CD4-positive, alpha-beta T cell (primary cell): Measurements from ENCODE around the gene RNASEH1. TPM values are rescaled to one million over a fixed set of nuclear protein-coding genes. Genes with fewer than 3 reads are reported as not detected.

Experiments
- ATAC-seq: fragments of 200-7000 bp; cut with Tn5 transposase; one replicate; pipeline ENCODE4 v1.10.0; 2022; ENCODE audit warnings: mild to moderate bottlenecking; ENCODE audit not compliant: poor library complexity
- CTCF ChIA-PET: fragments of 350-600 bp; sonication (Branson Sonifier 250); formaldehyde crosslinking; loops from one replicate; lab custom pipeline; 2021; ENCODE audit warnings: antibody characterized with exemption, inconsistent platforms; lab: Charles Lee
- POLR2A ChIA-PET: fragments of 350-600 bp; sonication (Branson Sonifier 250); formaldehyde crosslinking; loops from one replicate; lab custom pipeline; 2021; ENCODE audit warnings: antibody characterized with exemption, inconsistent platforms; lab: Charles Lee
- DNase-seq, 14 experiments: peaks; one replicate each; pipeline ENCODE4 v3.0.0-alpha.2; 2013 to 2020; ENCODE audit warnings: mixed read lengths in 2 of 14
- H3K27ac ChIP-seq, 2 donors: one replicate each; pipeline versions ENCODE4 v1.5.1 to v1.7.0; 2013; ENCODE audit warnings: low read length in 2 of 2, low read depth in 1 of 2, mild to moderate bottlenecking in 1 of 2
- H3K27me3 ChIP-seq, 2 experiments: 1 replicate in 1 of 2; 2 replicates in 1 of 2; pipeline versions ENCODE4 v1.6.1 to v1.7.0; 2013; ENCODE audit warnings: low read length in 2 of 2, control low read depth in 1 of 2, mild to moderate bottlenecking in 1 of 2, moderate library complexity in 1 of 2; ENCODE audit not compliant: insufficient read depth in 2 of 2, control insufficient read depth in 1 of 2
- H3K36me3 ChIP-seq: one replicate; pipeline ENCODE4 v1.6.1; 2013; ENCODE audit warnings: low read length, control low read depth; ENCODE audit not compliant: insufficient read depth
- H3K4me1 ChIP-seq: one replicate; pipeline ENCODE4 v1.6.1; 2013; ENCODE audit warnings: low read length, control low read depth; ENCODE audit not compliant: insufficient read depth
- H3K4me3 ChIP-seq: one replicate; pipeline ENCODE4 v1.5.1; 2013; ENCODE audit warnings: mild to moderate bottlenecking, low read length, moderate library complexity
- H3K9me3 ChIP-seq, 2 experiments: 1 replicate in 1 of 2; 2 replicates in 1 of 2; pipeline versions ENCODE4 v1.6.1 to v1.7.0; 2013; ENCODE audit warnings: low read length in 2 of 2, mild to moderate bottlenecking in 2 of 2, control low read depth in 1 of 2, moderate library complexity in 1 of 2; ENCODE audit not compliant: control insufficient read depth in 1 of 2, insufficient read depth in 1 of 2
- H3K27ac Mint-ChIP-seq: one replicate; pipeline ENCODE4 v1.8.0; 2020; ENCODE audit warnings: mixed read lengths
- H3K27me3 Mint-ChIP-seq: one replicate; pipeline ENCODE4 v1.8.0; 2021; ENCODE audit warnings: mixed read lengths
- H3K36me3 Mint-ChIP-seq: one replicate; pipeline ENCODE4 v1.8.0; 2021; ENCODE audit warnings: low read depth, mixed read lengths
- H3K4me1 Mint-ChIP-seq: one replicate; pipeline ENCODE4 v1.8.0; 2021; ENCODE audit warnings: low read depth, mixed read lengths
- H3K4me3 Mint-ChIP-seq: one replicate; pipeline ENCODE4 v1.8.0; 2020; ENCODE audit warnings: mild to moderate bottlenecking, mixed read lengths
- H3K9me3 Mint-ChIP-seq: one replicate; pipeline ENCODE4 v1.8.0; 2020; ENCODE audit warnings: mixed read lengths
- intact Hi-C, 2 experiments: fragments of 100-400 bp; cut with DNase I in 1 of 2; cut with micrococcal nuclease in 1 of 2; formaldehyde crosslinking; loops; one replicate each; pipeline versions ENCODE4 v1.15.1 to v1.9.0; 2023 to 2025; cut with DNase I, micrococcal nuclease
- total RNA-seq, 174 experiments: library from RNA in 2 of 174; stranded (reverse) in 2 of 174; gene quantifications; one replicate each; pipeline ENCODE4 v1.2.3 and lab custom pipeline; 2021 to 2026
- TF ChIP-seq, protein P1 (sequence below): fragments of 200-600 bp; IDR thresholded peaks from one replicate; pipeline ENCODE4 v1.8.0; 2022; ENCODE audit warnings: antibody characterized with exemption, mild to moderate bottlenecking

The RNASEH1 gene
- total RNA-seq, 2 experiments from 2014 or later = 31.5 to 31.9 TPM

DNA sequence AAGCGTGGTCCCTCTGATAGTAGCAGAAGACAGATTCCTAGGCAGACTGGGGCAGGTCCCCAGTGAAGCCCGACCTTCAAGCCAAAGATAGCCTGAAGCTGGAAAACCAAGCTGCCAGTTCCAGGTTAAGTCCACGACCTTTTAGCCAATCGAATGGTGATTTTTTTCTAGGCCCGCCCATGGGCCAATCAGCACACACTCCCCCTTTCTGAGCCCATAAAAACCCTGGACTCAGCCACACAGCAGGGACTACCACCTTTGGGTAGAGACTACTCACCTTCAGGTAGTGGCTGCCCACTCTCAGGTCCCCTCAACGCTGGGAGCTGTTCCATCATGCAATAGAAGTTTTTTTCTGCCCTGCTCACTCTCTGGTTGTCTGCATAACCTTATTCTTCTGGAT, 24.3 kb downstream of the RNASEH1 start:
- Histone ChIP-seq H3K36me3 (no peaks in the 10 kb centered on the region), H3K27me3 (no peaks in the 10 kb centered on the region), H3K27ac (no peak overlapping the region), H3K9me3 (no peaks in the 10 kb centered on the region), H3K4me1 (no peaks in the 10 kb centered on the region), H3K4me3 (no peak overlapping the region)
- ChIA-PET CTCF (no interaction called here), POLR2A (no interaction called here)
- TF ChIP-seq, protein P1, sequence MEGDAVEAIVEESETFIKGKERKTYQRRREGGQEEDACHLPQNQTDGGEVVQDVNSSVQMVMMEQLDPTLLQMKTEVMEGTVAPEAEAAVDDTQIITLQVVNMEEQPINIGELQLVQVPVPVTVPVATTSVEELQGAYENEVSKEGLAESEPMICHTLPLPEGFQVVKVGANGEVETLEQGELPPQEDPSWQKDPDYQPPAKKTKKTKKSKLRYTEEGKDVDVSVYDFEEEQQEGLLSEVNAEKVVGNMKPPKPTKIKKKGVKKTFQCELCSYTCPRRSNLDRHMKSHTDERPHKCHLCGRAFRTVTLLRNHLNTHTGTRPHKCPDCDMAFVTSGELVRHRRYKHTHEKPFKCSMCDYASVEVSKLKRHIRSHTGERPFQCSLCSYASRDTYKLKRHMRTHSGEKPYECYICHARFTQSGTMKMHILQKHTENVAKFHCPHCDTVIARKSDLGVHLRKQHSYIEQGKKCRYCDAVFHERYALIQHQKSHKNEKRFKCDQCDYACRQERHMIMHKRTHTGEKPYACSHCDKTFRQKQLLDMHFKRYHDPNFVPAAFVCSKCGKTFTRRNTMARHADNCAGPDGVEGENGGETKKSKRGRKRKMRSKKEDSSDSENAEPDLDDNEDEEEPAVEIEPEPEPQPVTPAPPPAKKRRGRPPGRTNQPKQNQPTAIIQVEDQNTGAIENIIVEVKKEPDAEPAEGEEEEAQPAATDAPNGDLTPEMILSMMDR = no peak
- no peak overlapping the region for H3K27ac Mint-ChIP-seq
- no peak overlapping the region for H3K4me3 Mint-ChIP-seq
- intact Hi-C loops = no loop called here
- H3K36me3 Mint-ChIP-seq = no peaks in the 10 kb centered on the region
- peaks cover 5% of the 10 kb centered on the region for H3K4me1 Mint-ChIP-seq
- H3K9me3 Mint-ChIP-seq = no peaks in the 10 kb centered on the region
- DNase-seq (no peak), ATAC-seq (no peak)
- no peaks in the 10 kb centered on the region for H3K27me3 Mint-ChIP-seq

DNA sequence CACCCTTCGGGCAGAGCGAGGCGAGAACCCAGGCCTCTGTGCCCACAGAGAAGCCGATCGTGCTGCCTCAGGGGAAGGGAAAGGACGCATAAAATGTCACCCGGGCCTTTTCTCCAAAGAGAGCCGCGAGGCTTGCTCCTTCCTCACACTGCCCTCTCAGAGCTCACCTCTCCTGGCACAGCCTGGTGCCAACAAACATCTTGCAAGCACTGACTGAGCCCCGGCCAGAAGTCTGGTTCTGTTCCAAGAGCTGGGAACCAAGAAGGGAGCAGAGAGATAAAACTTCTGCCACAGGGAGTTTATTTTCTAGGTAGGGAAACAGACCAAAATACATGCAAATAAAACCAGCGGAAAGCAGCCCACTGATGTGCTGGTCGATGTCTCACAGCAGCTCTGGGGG, 25.2 kb downstream of the RNASEH1 start:
- Mint-ChIP-seq H3K9me3 (no peaks in the 10 kb centered on the region), H3K27ac (no peak overlapping the region), H3K36me3 (no peaks in the 10 kb centered on the region), H3K27me3 (no peaks in the 10 kb centered on the region), H3K4me3 (no peak overlapping the region), H3K4me1 (peaks cover 5% of the 10 kb centered on the region)
- intact Hi-C loops = no loop called here
- DNase-seq (no peak), ATAC-seq (no peak)
- no peak overlapping the region for H3K27ac ChIP-seq
- H3K9me3 ChIP-seq = no peaks in the 10 kb centered on the region
- no peaks in the 10 kb centered on the region for H3K4me1 ChIP-seq
- TF ChIP-seq, protein P1 = no peak
- H3K36me3 ChIP-seq = no peaks in the 10 kb centered on the region
- no peaks in the 10 kb centered on the region for H3K27me3 ChIP-seq
- no peak overlapping the region for H3K4me3 ChIP-seq
- ChIA-PET CTCF (no interaction called here), POLR2A (no interaction called here)

DNA sequence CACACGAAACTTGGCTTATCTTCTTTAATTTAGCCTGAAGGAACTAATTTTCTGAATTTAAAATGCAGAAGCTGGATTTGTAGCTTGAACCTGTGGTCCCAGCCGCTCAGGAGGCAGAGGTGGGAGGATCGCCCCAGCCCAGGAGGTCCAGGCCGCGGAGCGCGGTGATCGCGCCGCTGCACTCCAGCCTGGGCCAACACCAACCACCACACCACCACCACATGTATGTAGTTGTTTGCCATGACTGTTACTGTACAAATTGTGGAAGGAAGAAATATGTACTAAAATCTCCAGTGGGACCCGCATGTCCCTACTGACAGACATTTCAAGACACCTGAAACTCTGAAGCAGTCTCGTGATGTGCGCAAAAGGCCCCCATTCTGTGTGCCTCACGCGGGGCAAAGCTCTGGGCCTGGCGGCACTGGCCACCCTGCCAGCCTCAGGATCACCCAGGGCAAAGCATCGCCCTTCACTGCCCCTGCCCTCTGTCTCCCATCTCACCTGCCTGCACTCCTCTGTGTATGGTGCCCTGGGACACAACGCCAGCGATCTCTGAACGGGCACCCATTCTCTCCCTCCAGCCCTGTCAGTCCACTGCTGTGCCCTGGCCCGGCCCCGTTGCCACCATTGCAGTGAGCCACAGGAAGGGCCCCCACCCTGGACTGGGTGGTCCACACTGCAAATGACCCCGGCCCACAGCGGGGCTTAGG, 28.7 kb downstream of the RNASEH1 start:
- Histone ChIP-seq H3K4me1 (no peaks in the 10 kb centered on the region), H3K27ac (no peak overlapping the region), H3K36me3 (no peaks in the 10 kb centered on the region), H3K4me3 (no peak overlapping the region), H3K27me3 (no peaks in the 10 kb centered on the region), H3K9me3 (no peaks in the 10 kb centered on the region)
- ChIA-PET CTCF (no interaction called here), POLR2A (no interaction called here)
- ATAC-seq (no peak), DNase-seq (no peak)
- Mint-ChIP-seq H3K4me1 (no peaks in the 10 kb centered on the region), H3K36me3 (no peaks in the 10 kb centered on the region), H3K27ac (no peak overlapping the region), H3K9me3 (no peaks in the 10 kb centered on the region), H3K4me3 (no peak overlapping the region), H3K27me3 (no peaks in the 10 kb centered on the region)
- intact Hi-C loops = no loop called here
- TF ChIP-seq, protein P1 = no peak
